Panc1 (cell line): ENCODE data around the gene SLC6A8.

ENCODE experiments used
- CTCF ChIP-seq: fragments of 450-650 bp; IDR thresholded peaks from 2 replicates; pipeline ENCODE4 v1.5.1; 2017; ENCODE audit warnings: mild to moderate bottlenecking
- POLR2AphosphoS5 ChIP-seq: IDR thresholded peaks from 2 replicates; pipeline ENCODE4 v1.6.1; 2012; ENCODE audit warnings: mild to moderate bottlenecking, low read depth, low read length, moderate library complexity

GRCh38 chrX:153642655-153643430 lies 44.9 kb upstream of the SLC6A8 start:
- TF ChIP-seq CTCF (no peak), POLR2AphosphoS5 (no peak)
